ENCODE results near the gene ABRAXAS1.
A peak's percentile ranks its signal among the peaks of the same experiment; 100 is the strongest.

The ABRAXAS1 gene

DNA sequence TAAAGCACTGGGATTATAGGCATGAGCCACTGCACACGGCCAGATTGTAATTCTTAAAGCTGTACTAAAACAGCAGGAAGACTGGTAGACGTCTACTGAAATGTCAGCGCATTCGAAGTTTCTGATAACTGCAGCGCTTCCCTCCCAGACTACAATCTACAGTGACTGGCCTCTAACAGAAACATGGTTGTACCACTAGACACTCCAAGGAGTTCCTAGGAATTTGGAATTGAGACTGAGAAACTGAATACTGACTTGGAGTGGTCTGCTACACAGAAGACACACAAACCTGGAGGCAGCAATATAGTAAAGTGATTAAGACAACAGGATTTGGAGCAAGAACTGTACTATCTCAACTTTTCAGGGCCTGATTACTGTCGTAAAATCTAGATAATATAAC, 30.2 kb downstream of the ABRAXAS1 start:
- DNase-seq (ENCODE audit: low spot score): peak; percentile 25

DNA sequence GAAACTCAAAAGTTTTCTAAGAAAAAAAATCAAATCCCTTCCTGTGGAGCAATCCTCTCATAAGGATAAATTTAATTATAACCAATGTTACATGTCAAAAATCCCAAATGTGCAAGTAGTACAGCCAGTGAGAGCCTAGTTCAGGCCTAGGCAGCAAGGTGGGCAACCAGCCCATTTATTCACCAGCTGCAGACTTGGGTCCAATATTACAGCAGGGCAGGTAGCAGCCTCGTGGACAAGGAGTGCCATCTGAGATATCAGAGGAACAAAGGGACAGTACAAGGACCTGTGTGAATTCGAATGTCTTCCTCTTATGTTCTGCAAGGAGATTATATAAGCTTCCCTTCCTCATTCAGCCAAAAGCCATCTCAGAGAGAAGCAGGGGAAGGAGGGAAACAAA, 35.9 kb downstream of the ABRAXAS1 start:
- DNase-seq (ENCODE audit: low spot score): no peak

DNA sequence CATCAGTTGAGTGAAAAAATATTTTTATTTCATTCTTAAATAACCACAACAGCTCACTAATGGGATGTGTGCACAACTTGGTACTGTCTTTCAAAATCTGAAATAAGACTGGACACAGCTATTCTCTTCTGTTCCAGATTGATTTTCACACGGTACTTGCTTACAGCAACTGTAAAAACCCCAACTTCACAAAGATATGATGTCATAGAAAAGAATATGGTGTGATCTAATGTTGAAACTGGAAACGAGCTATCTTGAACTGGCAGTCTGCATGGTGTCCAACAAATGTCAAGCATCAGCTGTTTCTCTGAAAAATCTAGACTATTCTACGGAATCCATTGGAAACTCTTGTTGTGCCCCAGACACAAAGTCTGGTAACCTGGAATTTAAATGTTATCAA, 44.0 kb downstream of the ABRAXAS1 start:
- DNase-seq (ENCODE audit: low spot score): no peak

DNA sequence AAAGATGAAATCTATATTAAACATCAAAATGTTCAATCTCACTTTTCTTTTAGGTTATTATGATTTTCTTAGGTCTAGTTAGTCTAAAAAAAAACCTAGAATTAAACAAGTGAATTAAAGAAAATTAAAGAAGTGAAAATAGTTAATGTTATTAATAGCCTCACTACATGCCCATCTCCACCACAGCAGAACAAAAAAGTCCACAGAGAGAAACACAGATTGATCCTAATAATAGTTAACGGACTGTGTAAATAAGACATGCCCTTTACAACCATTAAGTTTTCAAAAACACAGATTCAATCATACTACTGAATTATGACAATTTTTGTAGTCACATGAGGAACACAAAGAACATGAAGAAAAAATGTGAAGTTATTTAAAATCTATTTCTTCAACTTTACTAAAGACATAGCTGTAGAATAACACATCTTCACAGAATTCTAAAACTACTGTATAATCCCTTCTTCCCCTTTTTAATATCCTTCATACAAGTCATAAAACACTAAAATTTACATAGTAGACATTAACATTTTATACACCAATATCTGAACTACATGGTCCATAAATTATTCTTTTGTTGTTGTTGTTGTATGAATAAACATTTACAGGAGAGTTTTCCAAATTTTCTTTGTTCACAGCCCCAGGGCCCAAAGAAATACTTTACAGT, 44.6 kb downstream of the ABRAXAS1 start:
- DNase-seq (ENCODE audit: low spot score): no peak

DNA sequence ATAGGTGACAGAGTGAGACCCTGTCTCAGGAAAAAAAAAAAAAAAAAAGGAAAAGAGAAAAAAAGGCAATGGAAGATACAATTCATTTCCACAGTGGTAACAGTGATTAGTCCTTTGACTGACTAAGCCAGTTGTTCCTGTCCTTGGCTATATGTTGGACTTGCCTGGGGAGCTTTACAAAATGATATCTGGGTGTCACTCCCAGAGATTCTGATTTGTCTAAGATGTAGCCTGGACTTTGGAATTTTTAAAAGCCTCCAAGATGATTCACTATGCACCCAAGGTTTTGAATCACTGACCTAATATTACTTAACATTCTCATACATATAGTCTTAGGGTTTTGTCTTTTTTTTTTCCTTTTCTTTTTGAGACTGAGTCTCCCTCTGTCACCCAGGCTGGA, 46.2 kb downstream of the ABRAXAS1 start:
- DNase-seq (ENCODE audit: low spot score): no peak

DNA sequence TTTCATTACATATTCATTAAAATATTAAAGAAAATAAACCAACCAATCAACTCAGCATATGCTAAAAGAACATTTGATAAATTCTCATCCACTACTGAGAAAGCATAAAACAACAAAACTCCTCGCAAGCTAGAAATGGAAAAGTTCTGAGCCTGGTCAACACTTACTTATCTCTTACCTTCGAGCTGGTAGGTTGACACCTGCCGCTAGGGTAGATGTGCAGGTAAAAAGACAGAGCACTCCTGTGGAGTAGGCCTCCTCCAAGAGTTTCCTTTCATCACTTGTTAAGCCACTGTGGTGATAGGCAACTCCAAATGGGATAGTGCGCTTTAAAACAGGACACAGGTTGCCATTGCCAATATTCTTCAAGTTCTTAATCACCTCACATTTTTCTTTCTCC, 48.2 kb downstream of the ABRAXAS1 start:
- DNase-seq (ENCODE audit: low spot score): no peak

DNA sequence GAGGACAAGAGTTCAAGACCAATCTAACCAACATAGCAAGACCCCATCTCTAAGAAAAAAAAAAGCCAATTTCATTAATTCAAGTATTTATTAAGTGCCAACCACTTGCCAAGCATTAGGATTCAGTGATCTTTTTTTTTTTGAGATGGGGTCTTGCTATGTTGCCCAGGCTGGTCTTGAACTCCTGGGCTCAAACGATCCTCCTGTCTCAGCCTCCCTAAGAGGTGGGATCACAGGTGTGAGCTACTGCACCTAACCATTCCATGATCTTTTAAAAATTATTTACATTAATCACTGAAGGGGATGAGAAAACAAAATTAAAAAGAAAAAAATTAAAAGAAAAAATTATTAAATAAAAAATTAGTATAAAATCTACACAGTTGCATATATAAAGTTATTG, 53.7 kb downstream of the ABRAXAS1 start:
- no peak for DNase-seq (ENCODE audit: low spot score)

DNA sequence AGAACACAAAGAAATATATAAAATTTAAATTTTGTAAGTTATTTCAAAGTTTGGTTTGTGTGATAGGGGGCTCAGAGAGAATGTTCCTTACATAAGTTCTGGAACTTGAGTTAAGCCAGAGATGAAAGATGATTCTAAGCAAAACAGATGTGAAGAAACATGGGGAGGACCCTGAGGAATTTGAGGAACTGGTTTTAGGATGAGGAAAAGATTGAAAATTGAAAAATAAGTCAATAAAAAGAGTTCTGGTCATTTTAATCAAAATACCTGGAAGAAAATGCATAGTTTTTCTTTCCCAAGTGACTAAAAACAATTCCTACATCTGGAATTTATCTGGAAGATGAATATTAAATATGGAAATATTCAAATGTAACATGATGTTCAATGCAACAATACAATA, 66.7 kb downstream of the ABRAXAS1 start:
- DNase-seq (ENCODE audit: low spot score): no peak

DNA sequence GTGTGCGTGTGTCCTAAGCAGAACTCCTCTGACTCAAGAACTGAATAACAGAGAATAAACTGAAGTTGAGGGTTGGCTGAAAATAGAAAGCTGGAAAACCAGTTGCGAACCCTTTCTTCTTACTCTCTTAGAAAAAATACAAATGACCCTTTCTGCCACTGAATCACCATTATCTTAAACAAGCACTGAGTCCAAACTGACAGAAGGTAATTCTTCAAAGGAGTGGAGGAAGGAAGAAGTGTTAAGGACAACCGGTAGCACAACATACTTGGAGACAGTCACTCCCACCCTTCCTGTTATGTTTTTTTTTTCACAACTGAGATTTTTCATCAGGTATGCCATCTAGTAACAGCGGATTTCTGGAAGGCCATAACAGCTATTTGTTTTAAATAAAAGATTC, 67.3 kb downstream of the ABRAXAS1 start:
- DNase-seq (ENCODE audit: low spot score): no peak

DNA sequence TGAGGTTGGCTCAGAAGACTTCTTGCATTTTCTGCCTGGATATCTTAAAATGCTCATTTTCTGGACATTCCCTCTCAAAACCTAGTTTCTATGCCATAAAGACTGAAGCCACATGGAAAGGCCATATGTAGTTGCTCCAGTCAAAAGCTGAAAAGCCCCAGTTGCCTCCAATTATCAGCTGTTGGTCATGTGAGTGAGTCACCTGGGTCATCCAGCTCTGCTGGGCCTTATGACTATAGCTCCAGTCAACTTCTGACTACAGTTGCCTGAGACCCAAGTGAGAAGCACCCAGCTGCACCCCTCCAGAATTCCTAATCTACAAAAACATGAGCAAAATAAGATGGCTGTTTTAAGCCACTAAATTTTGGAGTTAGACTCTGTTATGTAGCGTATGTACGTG, 71.2 kb downstream of the ABRAXAS1 start:
- DNase-seq (ENCODE audit: low spot score): no peak

Measured in GM03348 (cell line).